HCT116 (cell line): Measurements from ENCODE around the gene RUNX2. TPM values are rescaled to one million over a fixed set of nuclear protein-coding genes. Genes with fewer than 3 reads are reported as not detected.

Experiments
- ATAC-seq: fragments of 200-7000 bp; cut with Tn5 transposase; 2 replicates; pipeline ENCODE4 v1.9.1; 2020; ENCODE audit warnings: mild to moderate bottlenecking, moderate library complexity
- BruUV-seq: library from RNA; stranded (reverse); fragments of 400-500 nt; replicated peaks from 2 replicates; lab custom pipeline; 2021; lab: Mats Ljungman, UMichigan
- CTCF ChIA-PET: fragments of 300-600 bp; sonication (Branson Sonifier 250); formaldehyde crosslinking; loops from one replicate; lab custom pipeline; 2021; ENCODE audit warnings: antibody characterized with exemption; lab: Charles Lee
- POLR2A ChIA-PET: fragments of 300-600, 350-600 bp; sonication (Branson Sonifier 250); formaldehyde crosslinking; loops from one replicate; lab custom pipeline; 2021; ENCODE audit warnings: antibody characterized with exemption; lab: Charles Lee
- RAD21 ChIA-PET, 2 experiments: fragments of 300-600 bp; sonication (Branson Sonifier 250); formaldehyde crosslinking; loops; one replicate each; lab custom pipeline; 2023; ENCODE audit warnings: low total read pairs in 2 of 2; ENCODE audit not compliant: uncharacterized antibody in 2 of 2, unreplicated experiment in 2 of 2, low non-redundant PET in 1 of 2; lab: Charles Lee
- DNase-seq: peaks from one replicate; pipeline ENCODE4 v3.0.0-alpha.2; 2010; ENCODE audit warnings: low read depth, low spot score
- H2AFZ ChIP-seq: fragments of 200-600 bp; shearing (Covaris generic), sonication (generic); 2 replicates; pipeline ENCODE4 v1.6.1; 2017; ENCODE audit warnings: low read depth, mixed run types, mixed read lengths, antibody characterized with exemption, low read length; ENCODE audit not compliant: poor library complexity, severe bottlenecking
- H3K27ac ChIP-seq: 2 replicates; pipeline ENCODE4 v1.5.1; 2012; ENCODE audit warnings: low read depth, low read length
- H3K27me3 ChIP-seq: fragments of 200-600 bp; sonication (generic); 2 replicates; pipeline ENCODE4 v1.6.1; 2016; ENCODE audit warnings: mixed run types, low read length, mixed read lengths; ENCODE audit not compliant: insufficient read depth
- H3K36me3 ChIP-seq, 2 experiments: fragments of 200-500 bp in 1 of 2; fragments of 200-600 bp in 1 of 2; sonication (Bioruptor generic) in 1 of 2; sonication (generic) in 1 of 2; 2 replicates each; pipeline versions ENCODE4 v1.5.1 to v1.6.1; 2014 to 2016; ENCODE audit warnings: low read length in 2 of 2, inconsistent platforms in 1 of 2, mixed read lengths in 1 of 2, mixed run types in 1 of 2; ENCODE audit not compliant: insufficient read depth in 2 of 2, control insufficient read depth in 1 of 2
- H3K4me1 ChIP-seq, 2 experiments: fragments of 200-600 bp in 1 of 2; sonication (generic) in 1 of 2; 2 replicates each; pipeline versions ENCODE4 v1.5.1 to v1.6.1; 2012 to 2017; ENCODE audit warnings: low read length in 2 of 2, inconsistent platforms in 1 of 2, mild to moderate bottlenecking in 1 of 2, mixed read lengths in 1 of 2, mixed run types in 1 of 2, moderate library complexity in 1 of 2; ENCODE audit not compliant: insufficient read depth in 2 of 2, control insufficient read depth in 1 of 2
- H3K4me2 ChIP-seq: fragments of 200-600 bp; sonication (generic); 2 replicates; pipeline ENCODE4 v1.6.1; 2017; ENCODE audit warnings: mixed run types, low read length, mixed read lengths
- H3K4me3 ChIP-seq, 2 experiments: fragments of 200-600 bp in 1 of 2; sonication (generic) in 1 of 2; replicated peaks in 1 of 2; 2 replicates each; pipeline ENCODE4 v1.5.1; 2011 to 2016; ENCODE audit warnings: low read length in 2 of 2, control low read depth in 1 of 2, low read depth in 1 of 2, mild to moderate bottlenecking in 1 of 2, mixed read lengths in 1 of 2, mixed run types in 1 of 2
- H3K79me2 ChIP-seq: fragments of 200-600 bp; sonication (generic); 2 replicates; pipeline ENCODE4 v1.6.1; 2017; ENCODE audit warnings: mild to moderate bottlenecking, mixed run types, low read length, moderate library complexity, mixed read lengths; ENCODE audit not compliant: insufficient read depth
- H3K9ac ChIP-seq: fragments of 200-600 bp; sonication (generic); 2 replicates; pipeline ENCODE4 v1.6.1; 2016; ENCODE audit warnings: low read length, mixed read lengths
- H3K9me2 ChIP-seq: fragments of 200-600 bp; sonication (generic), shearing (Covaris generic); 2 replicates; pipeline ENCODE4 v1.6.1; 2017; ENCODE audit warnings: mixed run types, mild to moderate bottlenecking, moderate library complexity; ENCODE audit not compliant: insufficient read depth
- H3K9me3 ChIP-seq, 2 experiments: fragments of 200-500 bp in 1 of 2; fragments of 200-600 bp in 1 of 2; sonication (Bioruptor generic) in 1 of 2; sonication (generic) in 1 of 2; 2 replicates each; pipeline ENCODE4 v1.6.1; 2014 to 2017; ENCODE audit warnings: low read length in 2 of 2, mixed read lengths in 2 of 2, inconsistent platforms in 1 of 2, low read depth in 1 of 2, mild to moderate bottlenecking in 1 of 2, mixed run types in 1 of 2, moderate library complexity in 1 of 2; ENCODE audit not compliant: control insufficient read depth in 1 of 2, insufficient read depth in 1 of 2
- H4K20me1 ChIP-seq: fragments of 200-600 bp; sonication (generic), shearing (Covaris generic); 2 replicates; pipeline ENCODE4 v1.6.1; 2017; ENCODE audit warnings: mixed run types, mild to moderate bottlenecking, moderate library complexity; ENCODE audit not compliant: insufficient read depth
- CBX3 ChIP-seq: IDR thresholded peaks from 2 replicates; pipeline ENCODE4 v1.6.1; 2012; ENCODE audit warnings: low read depth
- CEBPB ChIP-seq: IDR thresholded peaks from 2 replicates; pipeline ENCODE4 v1.6.1; 2012; ENCODE audit warnings: low read depth
- EZH2 ChIP-seq: fragments of 200-600 bp; sonication (generic); IDR thresholded peaks from 2 replicates; pipeline ENCODE4 v1.6.1; 2017; ENCODE audit warnings: antibody characterized with exemption, mixed run types
- EZH2phosphoT487 ChIP-seq: fragments of 200-600 bp; IDR thresholded peaks from 2 replicates; pipeline ENCODE4 v1.6.1; 2018; ENCODE audit warnings: antibody characterized with exemption, borderline replicate concordance
- FOSL1 ChIP-seq: IDR thresholded peaks from 2 replicates; pipeline ENCODE4 v1.6.1; 2012; ENCODE audit warnings: low read depth
- POLR2A ChIP-seq: IDR thresholded peaks from 2 replicates; pipeline ENCODE4 v1.7.0; 2011; ENCODE audit warnings: borderline replicate concordance; ENCODE audit not compliant: insufficient read depth, insufficient read length; ENCODE audit errors: extremely low read depth
- SIN3A ChIP-seq: IDR thresholded peaks from 2 replicates; pipeline ENCODE4 v1.6.1; 2012; ENCODE audit warnings: low read depth
- TCF7L2 ChIP-seq: IDR thresholded peaks from 2 replicates; pipeline ENCODE4 v1.7.0; 2011; ENCODE audit warnings: borderline replicate concordance, inconsistent platforms; ENCODE audit not compliant: insufficient read depth, insufficient read length; ENCODE audit errors: extremely low read depth
- intact Hi-C: fragments of 100-400 bp; cut with micrococcal nuclease; formaldehyde crosslinking; loops from 2 replicates; pipeline ENCODE4 v1.10.0; 2022
- total RNA-seq: library from RNA; stranded (reverse); gene quantifications from one replicate; pipeline ENCODE4 v1.2.1, GENCODE V29; 2021; ENCODE audit not compliant: unreplicated experiment
- TF ChIP-seq, protein P1 (sequence below), 3 experiments: fragments of 200-600 bp in 1 of 3; sonication (generic) in 1 of 3; IDR thresholded peaks in 2 of 3; conservative IDR thresholded peaks in 1 of 3; 2 replicates each; pipeline ENCODE4 v1.5.1; 2012 to 2017; ENCODE audit warnings: low read depth in 2 of 3, low read length in 2 of 3, antibody characterized with exemption in 1 of 3, borderline replicate concordance in 1 of 3, control low read depth in 1 of 3, mild to moderate bottlenecking in 1 of 3, mixed read lengths in 1 of 3, mixed run types in 1 of 3, moderate library complexity in 1 of 3; ENCODE audit not compliant: insufficient read depth in 1 of 3
- TF ChIP-seq, protein P2 (sequence below): IDR thresholded peaks from 2 replicates; pipeline ENCODE4 v1.6.1; 2011; ENCODE audit warnings: mild to moderate bottlenecking, low read length, moderate library complexity; ENCODE audit not compliant: insufficient replicate concordance; ENCODE audit errors: extremely low read depth

RUNX2 gene
- total RNA-seq, 1 experiment from 2014 or later, result 1.1 TPM

DNA sequence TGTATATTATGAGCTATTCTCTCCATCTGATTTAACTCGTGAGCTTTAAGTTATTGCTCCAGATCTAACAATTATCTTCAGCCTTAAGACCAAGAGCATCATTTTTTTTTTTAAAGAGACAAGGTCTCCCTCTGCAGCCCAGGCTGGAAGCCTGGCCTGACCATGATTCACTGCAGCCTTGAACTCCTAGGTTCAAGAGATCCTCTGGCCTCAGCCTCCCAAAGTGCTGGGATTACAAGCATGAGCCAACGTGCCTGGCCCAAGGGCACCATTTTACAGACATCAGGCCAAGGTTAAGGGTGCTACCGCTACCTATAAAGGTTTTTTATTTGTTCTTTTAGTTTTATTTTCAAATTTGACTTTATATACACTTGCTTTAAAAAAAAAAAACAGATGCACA is 47.3 kb downstream of the RUNX2 start (continued):
- TF ChIP-seq, protein P1, sequence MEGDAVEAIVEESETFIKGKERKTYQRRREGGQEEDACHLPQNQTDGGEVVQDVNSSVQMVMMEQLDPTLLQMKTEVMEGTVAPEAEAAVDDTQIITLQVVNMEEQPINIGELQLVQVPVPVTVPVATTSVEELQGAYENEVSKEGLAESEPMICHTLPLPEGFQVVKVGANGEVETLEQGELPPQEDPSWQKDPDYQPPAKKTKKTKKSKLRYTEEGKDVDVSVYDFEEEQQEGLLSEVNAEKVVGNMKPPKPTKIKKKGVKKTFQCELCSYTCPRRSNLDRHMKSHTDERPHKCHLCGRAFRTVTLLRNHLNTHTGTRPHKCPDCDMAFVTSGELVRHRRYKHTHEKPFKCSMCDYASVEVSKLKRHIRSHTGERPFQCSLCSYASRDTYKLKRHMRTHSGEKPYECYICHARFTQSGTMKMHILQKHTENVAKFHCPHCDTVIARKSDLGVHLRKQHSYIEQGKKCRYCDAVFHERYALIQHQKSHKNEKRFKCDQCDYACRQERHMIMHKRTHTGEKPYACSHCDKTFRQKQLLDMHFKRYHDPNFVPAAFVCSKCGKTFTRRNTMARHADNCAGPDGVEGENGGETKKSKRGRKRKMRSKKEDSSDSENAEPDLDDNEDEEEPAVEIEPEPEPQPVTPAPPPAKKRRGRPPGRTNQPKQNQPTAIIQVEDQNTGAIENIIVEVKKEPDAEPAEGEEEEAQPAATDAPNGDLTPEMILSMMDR (IDR thresholded peaks at IDR 0.05 in 2 of 3, conservative IDR thresholded peaks at IDR 0.05 in 1 of 3; ENCODE audit: borderline replicate concordance in 1 of 3, insufficient read depth in 1 of 3, low read depth in 2 of 3, low read length in 2 of 3), result no peak
- TF ChIP-seq CBX3 (no peak), EZH2 (no peak), FOSL1 (no peak), TCF7L2 (no peak), EZH2phosphoT487 (no peak)
- TF ChIP-seq, all 23 proteins: peak for 0

DNA sequence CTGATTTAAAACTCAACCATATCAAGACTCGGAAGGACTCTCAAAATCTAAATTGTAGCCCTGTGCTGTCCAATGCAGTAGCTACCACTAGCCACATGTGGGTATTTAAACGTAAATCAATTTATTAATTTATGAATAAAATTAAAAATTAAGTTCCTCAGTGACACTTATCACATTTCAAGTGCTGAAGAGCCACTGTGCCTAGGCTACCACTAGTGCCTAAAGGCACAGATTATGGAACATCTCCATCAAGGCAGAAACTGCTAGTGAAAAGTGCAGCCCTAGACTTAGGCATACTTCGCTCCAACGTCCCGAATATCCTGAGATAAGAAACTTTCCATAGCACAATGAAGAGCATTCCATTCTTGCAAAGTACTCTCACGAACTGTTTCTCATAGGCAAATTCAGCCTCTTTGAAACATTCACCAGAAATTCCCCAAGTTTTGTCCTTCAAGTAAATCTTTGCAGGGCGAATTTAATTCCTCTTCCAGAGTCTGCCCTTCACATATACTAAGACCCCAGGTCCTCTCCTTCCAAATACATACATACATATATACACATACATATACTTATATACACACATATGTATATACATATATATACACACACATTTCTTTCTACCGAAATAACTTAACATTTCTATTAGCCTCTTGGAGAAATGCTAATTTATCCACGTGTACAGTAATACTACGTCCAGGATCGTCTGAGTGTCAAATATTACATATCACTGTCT is 48.3 kb downstream of the RUNX2 start:
- RAD21 ChIA-PET, result no interaction called here
- no peaks in the 10 kb centered on the region for H3K36me3 ChIP-seq
- H3K4me2 ChIP-seq, result peak overlapping the region; percentile 94
- no peak for ATAC-seq
- no peaks in the 10 kb centered on the region for H4K20me1 ChIP-seq
- peak overlapping the region; percentile 86 for H3K9ac ChIP-seq
- peaks cover 6 to 20% of the 10 kb centered on the region in 2 experiments; a peak in 3 of 4 replicates for H3K4me1 ChIP-seq
- 0 out of 2 replicates have a peak, but pooled peaks cover 7% of the 10 kb centered on the region for H3K79me2 ChIP-seq
- H3K4me3 ChIP-seq, result peak overlapping the region; percentile 68 to 81
- POLR2A ChIA-PET, result no interaction called here
- no peaks in the 10 kb centered on the region for H3K9me3 ChIP-seq
- intact Hi-C loops, result loop anchor here (5.0 kb wide), 1 partner anchor 336 kb away; no protein-coding TSS in a partner anchor
- H2AFZ ChIP-seq, result peak overlapping the region; percentile 14
- DNase-seq, result no peak
- peak overlapping the region; percentile 78; the same call in 1 of the 2 replicates for H3K27ac ChIP-seq
- no peaks in the 10 kb centered on the region for H3K27me3 ChIP-seq
- CTCF ChIA-PET, result interaction anchor here (0.6 to 1.9 kb wide), 2 partner anchors 338 to 716 kb away, joined by 3 to 5 read pairs; no protein-coding TSS in a partner anchor
- TF ChIP-seq FOSL1 (no peak), SIN3A (no peak), POLR2A (no peak), CEBPB (no peak)
- TF ChIP-seq, protein P2, sequence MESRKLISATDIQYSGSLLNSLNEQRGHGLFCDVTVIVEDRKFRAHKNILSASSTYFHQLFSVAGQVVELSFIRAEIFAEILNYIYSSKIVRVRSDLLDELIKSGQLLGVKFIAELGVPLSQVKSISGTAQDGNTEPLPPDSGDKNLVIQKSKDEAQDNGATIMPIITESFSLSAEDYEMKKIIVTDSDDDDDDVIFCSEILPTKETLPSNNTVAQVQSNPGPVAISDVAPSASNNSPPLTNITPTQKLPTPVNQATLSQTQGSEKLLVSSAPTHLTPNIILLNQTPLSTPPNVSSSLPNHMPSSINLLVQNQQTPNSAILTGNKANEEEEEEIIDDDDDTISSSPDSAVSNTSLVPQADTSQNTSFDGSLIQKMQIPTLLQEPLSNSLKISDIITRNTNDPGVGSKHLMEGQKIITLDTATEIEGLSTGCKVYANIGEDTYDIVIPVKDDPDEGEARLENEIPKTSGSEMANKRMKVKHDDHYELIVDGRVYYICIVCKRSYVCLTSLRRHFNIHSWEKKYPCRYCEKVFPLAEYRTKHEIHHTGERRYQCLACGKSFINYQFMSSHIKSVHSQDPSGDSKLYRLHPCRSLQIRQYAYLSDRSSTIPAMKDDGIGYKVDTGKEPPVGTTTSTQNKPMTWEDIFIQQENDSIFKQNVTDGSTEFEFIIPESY, result no peak
- H3K9me2 ChIP-seq, result no peaks in the 10 kb centered on the region
- BruUV-seq, result no TSS peak
